GM12875 (cell line): ENCODE measurements around the gene PCK2.

Source experiments
- H3K4me3 ChIP-seq: one replicate; pipeline ENCODE4 v1.5.1; 2011; ENCODE audit warnings: low read depth, low read length, control low read depth
- TF ChIP-seq, protein P1 (sequence below): IDR thresholded peaks from 2 replicates; pipeline ENCODE4 v1.5.1; 2011; ENCODE audit warnings: low read depth, mild to moderate bottlenecking, control low read depth, inconsistent platforms, low read length, moderate library complexity, borderline replicate concordance; ENCODE audit not compliant: insufficient read depth

PCK2 gene

DNA sequence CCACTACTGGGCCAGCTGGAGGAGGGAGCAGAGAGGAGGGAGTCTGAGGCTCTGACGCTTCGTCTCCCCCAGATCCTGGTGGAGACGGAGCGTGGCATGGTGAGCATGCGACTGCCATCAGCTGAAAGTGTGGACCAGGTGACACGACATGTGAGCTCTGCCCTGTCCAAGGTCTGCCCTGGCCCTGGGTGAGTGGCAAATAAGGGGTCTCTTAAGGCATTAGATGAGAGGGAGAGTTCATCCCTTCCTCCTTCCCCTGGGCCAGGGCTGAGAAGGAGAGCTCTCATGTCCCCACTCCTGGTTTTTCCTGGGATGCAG, 39.8 kb upstream of the PCK2 start:
- TF ChIP-seq, protein P1, sequence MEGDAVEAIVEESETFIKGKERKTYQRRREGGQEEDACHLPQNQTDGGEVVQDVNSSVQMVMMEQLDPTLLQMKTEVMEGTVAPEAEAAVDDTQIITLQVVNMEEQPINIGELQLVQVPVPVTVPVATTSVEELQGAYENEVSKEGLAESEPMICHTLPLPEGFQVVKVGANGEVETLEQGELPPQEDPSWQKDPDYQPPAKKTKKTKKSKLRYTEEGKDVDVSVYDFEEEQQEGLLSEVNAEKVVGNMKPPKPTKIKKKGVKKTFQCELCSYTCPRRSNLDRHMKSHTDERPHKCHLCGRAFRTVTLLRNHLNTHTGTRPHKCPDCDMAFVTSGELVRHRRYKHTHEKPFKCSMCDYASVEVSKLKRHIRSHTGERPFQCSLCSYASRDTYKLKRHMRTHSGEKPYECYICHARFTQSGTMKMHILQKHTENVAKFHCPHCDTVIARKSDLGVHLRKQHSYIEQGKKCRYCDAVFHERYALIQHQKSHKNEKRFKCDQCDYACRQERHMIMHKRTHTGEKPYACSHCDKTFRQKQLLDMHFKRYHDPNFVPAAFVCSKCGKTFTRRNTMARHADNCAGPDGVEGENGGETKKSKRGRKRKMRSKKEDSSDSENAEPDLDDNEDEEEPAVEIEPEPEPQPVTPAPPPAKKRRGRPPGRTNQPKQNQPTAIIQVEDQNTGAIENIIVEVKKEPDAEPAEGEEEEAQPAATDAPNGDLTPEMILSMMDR: no peak
- no peak overlapping the region for H3K4me3 ChIP-seq

DNA sequence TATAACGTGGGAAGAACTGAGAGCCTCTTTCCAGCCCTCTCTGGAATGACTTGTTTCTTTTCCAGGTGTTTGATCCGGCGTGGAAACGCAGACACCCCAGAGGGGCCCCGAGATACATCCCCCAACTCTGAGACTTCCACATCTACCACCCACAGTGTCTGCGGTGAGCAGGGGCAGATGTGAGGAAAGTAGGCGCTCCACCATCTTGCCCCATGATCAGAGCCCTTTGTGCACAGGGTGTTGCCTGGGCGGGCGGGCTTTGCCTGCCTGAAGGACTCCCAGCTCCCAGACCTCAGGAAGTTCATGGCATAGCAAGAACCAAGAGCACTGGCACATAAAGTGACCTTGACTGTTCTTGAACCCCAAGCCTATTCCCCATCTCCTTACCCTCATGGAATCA, 39.5 kb upstream of the PCK2 start:
- TF ChIP-seq, protein P1: no peak
- H3K4me3 ChIP-seq: no peak overlapping the region

DNA sequence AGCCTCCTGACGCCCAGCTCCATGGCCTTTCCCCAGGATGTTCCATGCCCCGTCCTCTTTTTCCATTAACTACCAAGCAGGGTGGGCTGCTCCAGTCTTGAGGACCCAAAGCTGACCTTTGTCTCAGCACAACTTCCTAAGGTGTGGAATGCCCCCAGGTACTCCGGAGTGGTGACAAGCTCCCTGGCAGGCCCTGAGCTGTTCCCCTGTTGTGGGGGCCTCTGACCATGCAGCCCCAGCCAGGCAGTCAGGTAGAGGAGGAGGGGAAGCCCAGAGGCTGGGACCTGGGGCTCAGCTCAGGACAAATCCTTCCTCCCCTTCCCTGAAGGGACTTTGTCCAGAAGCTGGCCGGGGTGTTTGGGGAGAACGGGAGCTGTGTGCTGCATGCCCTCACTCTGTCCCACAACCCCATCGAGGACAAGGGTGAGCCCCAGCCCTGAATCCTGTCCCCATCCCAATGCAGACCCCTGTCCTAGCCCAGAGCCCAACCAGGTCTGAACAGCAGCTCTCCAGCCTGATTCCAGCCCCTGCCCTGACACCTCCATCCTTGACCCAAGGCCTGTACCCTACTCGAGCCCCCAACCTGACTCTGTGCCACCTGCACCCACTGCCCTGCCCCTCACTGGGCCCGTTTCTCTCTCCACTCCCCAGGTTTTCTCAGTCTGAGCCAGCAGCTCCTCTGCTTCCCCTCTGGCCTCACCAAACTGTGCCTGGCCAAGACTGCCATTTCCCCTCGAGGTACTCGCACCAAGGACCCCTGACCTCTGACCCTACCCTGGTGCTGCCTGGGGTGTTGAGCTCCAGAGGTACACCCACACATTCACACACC, 37.9 kb upstream of the PCK2 start:
- TF ChIP-seq, protein P1: no peak
- H3K4me3 ChIP-seq: no peak overlapping the region

DNA sequence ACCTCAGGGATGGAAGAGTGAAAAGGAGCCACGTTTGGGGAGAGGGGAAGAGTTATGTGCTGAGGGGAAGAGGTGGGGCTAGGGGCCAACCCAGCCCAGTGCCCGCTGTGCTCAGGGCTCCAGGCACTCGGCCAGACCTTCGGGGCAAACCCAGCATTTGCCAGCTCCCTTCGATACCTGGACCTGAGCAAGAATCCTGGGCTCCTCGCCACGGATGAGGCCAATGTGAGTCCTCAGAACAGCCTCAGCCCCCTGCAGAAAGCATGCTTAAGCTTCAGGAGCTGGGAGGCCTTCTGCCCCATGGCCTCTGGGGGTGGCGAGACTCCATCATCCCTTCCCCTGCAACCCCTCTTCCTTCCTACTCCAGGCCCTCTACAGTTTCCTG, 37.3 kb upstream of the PCK2 start:
- TF ChIP-seq, protein P1: no peak
- H3K4me3 ChIP-seq: no peak overlapping the region

DNA sequence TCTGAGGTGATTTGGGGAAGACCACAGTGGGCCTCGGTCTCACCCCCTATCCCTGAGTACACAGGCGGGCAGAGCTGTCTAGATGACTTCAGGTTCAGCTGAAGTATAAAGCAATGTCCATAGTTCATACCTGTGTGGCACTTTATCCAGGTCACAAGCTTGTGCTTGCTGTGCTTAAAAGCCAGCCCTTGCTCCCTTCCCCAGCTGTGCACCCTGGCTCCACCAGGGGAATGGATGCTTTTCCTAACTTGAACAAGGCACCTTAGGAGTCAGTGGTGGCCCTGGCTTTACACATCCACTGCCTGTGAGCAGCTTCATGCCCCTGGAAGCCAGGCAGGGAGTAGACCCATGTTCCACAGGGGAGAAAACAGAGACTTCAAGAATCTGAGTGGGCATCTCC, 36.8 kb upstream of the PCK2 start:
- no peak overlapping the region for H3K4me3 ChIP-seq
- TF ChIP-seq, protein P1: no peak

DNA sequence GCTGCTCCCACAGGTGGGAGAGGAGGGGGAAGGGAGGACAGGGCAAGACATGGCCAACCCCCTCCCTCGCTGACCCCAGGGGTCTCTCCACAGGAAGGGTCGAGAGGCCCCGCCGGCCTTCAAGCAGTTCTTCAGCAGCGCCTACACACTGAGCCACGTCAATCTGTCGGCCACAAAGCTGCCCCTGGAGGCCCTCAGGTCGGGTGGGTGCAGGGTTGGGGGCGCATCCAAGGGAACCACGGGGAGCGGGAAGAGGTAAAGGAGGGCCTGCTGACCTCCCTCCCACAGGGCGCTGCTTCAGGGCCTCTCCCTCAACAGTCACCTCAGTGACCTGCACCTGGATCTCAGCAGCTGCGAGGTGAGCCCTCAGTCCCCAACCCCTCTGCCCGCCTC, 36.2 kb upstream of the PCK2 start:
- TF ChIP-seq, protein P1: no peak
- H3K4me3 ChIP-seq: no peak overlapping the region

DNA sequence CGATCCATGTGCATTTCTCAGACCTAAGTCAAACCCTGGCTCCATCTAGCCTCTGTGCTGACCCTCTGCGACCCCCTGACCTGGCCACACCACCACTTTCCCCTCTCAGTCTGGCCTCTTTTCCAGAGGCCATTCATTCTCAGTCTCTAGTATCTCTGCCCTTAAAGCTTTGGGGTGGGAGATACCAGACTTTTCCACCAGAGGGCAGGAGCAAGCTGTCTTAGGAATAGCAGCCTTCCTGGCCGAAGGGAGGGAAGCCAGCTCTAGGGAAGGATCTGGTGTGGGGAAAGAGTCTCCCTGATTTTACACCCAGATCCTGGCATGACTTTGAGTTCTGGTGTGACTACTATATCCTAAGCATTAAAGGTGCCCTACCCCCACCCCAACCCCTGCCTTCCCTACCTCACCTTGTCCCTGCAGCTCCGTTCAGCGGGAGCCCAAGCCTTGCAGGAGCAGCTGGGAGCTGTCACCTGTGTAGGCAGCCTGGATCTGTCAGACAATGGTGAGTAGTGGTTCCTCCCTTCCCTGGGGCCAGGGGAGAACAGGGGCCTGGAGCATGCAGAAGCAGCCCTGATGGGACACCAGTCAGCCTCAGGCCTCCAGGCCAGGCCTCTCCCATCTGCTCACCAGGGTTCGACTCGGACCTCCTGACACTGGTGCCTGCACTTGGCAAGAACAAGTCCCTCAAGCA, 35.7 kb upstream of the PCK2 start:
- no peak overlapping the region for H3K4me3 ChIP-seq
- TF ChIP-seq, protein P1: peak; percentile 67
